Measurements from ENCODE around the gene IL34. TPM values are rescaled to one million over a fixed set of nuclear protein-coding genes. Genes with fewer than 3 reads are reported as not detected.

The IL34 gene
- total RNA-seq = 1.3 and 1.7 TPM in 2 replicates

GRCh38 chr16:70646260-70647241 is at the start of gene IL34:
Gene IL34 (plus strand): TSS chr16:70646559. CDS start chr16:70646948, 389 bp downstream.
- H3K4me3 ChIP-seq (ENCODE audit: low read depth, low read length) = no peak within 1 kb of the TSS
- TF ChIP-seq, protein P1, sequence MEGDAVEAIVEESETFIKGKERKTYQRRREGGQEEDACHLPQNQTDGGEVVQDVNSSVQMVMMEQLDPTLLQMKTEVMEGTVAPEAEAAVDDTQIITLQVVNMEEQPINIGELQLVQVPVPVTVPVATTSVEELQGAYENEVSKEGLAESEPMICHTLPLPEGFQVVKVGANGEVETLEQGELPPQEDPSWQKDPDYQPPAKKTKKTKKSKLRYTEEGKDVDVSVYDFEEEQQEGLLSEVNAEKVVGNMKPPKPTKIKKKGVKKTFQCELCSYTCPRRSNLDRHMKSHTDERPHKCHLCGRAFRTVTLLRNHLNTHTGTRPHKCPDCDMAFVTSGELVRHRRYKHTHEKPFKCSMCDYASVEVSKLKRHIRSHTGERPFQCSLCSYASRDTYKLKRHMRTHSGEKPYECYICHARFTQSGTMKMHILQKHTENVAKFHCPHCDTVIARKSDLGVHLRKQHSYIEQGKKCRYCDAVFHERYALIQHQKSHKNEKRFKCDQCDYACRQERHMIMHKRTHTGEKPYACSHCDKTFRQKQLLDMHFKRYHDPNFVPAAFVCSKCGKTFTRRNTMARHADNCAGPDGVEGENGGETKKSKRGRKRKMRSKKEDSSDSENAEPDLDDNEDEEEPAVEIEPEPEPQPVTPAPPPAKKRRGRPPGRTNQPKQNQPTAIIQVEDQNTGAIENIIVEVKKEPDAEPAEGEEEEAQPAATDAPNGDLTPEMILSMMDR (IDR thresholded peaks at IDR 0.05; ENCODE audit: insufficient read depth, low read depth, low read length) = no peak
- no peak for DNase-seq (ENCODE audit: low read depth)

GRCh38 chr16:70597135-70597835 is 49.1 kb upstream of the IL34 start:
- TF ChIP-seq, protein P1 (IDR thresholded peaks at IDR 0.05; ENCODE audit: insufficient read depth, low read depth, low read length) = no peak
- no peak for DNase-seq (ENCODE audit: low read depth)
- no peak overlapping the region for H3K4me3 ChIP-seq (ENCODE audit: low read depth, low read length)

DNA sequence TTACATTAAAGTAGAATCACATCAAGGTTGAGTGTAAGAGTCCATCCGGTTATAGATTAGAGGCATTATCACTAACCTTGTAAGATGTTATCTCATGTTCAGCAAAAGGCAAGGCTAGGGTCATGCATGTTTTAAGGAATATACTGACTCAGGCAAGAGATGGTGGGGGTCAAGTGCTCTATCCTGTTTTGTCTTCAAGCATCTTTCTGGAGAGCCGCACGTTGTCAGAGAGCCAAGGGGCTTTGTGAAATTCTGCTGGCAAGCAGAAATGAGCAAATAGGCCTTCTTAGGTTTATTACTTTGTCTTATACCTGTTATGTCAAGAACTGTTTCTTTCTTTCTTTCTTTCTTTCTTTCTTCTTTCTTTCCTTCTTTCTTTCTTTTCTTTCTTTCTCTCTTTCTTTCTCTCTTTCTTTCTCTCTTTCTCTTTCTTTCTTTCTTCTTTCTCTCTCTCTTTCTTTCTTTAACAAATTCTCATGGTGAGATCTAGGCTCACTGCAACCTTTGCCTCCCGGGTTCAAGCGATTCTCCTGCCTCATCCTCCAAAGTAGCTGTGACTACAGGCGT is 47.3 kb upstream of the IL34 start:
- H3K4me3 ChIP-seq (ENCODE audit: low read depth, low read length) = no peak overlapping the region
- TF ChIP-seq, protein P1 (IDR thresholded peaks at IDR 0.05; ENCODE audit: insufficient read depth, low read depth, low read length) = no peak
- no peak for DNase-seq (ENCODE audit: low read depth)

- no peak overlapping the region for H3K4me3 ChIP-seq (ENCODE audit: low read depth, low read length)
- no peak for DNase-seq (ENCODE audit: low read depth)
- TF ChIP-seq, protein P1 (IDR thresholded peaks at IDR 0.05; ENCODE audit: insufficient read depth, low read depth, low read length) = no peak
These were observed 45.6 kb upstream of the IL34 start for GRCh38 chr16:70600730-70601129.

DNA sequence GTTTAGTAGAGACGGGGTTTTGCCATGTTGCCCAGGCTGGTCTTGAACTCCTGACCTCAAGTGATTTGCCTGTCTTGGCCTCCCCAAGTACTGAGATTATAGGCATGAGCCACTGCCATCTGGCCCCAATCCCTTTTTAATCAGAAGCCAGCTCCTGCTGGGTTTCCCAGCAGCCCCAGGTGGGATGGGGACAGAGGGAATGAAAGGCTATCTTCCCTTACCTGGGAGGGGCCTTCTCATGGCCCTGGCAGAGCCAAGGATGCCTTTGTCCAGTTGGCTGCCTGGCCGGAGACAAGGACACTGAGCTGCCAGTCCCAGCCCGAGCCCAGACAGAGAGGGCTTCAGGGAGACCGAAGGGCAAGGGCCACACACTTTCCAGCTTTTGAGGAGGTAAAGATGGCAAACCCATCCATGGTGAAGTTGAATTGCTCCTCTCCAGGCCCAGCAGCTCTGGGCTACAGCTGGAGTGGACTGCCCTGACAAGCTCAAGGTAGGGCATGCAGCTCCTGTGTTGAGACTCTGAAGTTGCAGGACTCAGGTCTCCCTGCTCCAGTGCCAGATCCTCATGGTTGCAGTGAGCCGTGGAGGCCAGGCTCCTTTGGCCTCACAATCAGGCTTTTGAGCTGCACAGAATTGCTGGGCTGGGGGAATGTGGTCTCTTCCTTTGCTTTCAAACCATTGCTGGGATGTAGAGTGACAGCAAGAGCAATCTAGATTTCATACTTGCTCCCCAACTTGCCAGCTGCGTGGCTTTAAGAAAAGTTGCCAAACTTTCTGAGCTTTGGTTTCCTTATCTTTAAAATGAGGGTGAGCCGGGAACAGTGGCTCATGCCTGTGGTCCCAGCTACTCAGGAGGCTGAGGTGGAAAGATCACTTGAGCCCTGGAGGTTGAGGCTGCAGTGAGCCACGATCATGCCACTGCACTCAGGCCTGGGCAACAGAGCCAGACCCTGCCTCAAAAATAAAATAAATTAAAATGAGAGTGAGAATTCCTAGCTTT is 44.5 kb upstream of the IL34 start:
- H3K4me3 ChIP-seq (ENCODE audit: low read depth, low read length) = no peak overlapping the region
- peak; percentile 67 for DNase-seq (ENCODE audit: low read depth)
- TF ChIP-seq, protein P1 (IDR thresholded peaks at IDR 0.05; ENCODE audit: insufficient read depth, low read depth, low read length) = no peak

- no peak for DNase-seq (ENCODE audit: low read depth)
- TF ChIP-seq, protein P1 (IDR thresholded peaks at IDR 0.05; ENCODE audit: insufficient read depth, low read depth, low read length) = no peak
- H3K4me3 ChIP-seq (ENCODE audit: low read depth, low read length) = no peak overlapping the region
These were observed 43.5 kb upstream of the IL34 start for GRCh38 chr16:70602831-70603230.

Data from fibroblast of villous mesenchyme (primary cell).